ENCODE measurements around the gene UST. TPM values are rescaled to one million over a fixed set of nuclear protein-coding genes. Genes with fewer than 3 reads are reported as not detected.

The UST gene
- total RNA-seq, 1 experiment from 2014 or later, result 32.1 TPM

- ChIA-PET POLR2A (no interaction called here), CTCF (interaction anchor here (0.6 to 7.7 kb wide), 2 partner anchors 270 to 392 kb away, joined by 3 to 40 read pairs; no protein-coding TSS in a partner anchor)
- H3K9me3 Mint-ChIP-seq, result no peaks in the 10 kb centered on the region
- peaks cover 88% of the 10 kb centered on the region for H3K4me1 Mint-ChIP-seq
- no peak overlapping the region for H3K4me3 Mint-ChIP-seq
- H3K36me3 Mint-ChIP-seq, result peaks cover 23% of the 10 kb centered on the region
- H3K27me3 Mint-ChIP-seq (ENCODE audit: low read depth), result no peaks in the 10 kb centered on the region
- DNase-seq (ENCODE audit: low spot score) (no peak), ATAC-seq (no peak)
- TF ChIP-seq GABPB1 (CRISPR knock-in tag; IDR thresholded peaks at IDR 0.05) (peak; percentile 42; the same call in 1 of the 2 replicates), E2F5 (CRISPR knock-in tag; IDR thresholded peaks at IDR 0.05) (no peak)
- peak overlapping the region; percentile 90 for H3K27ac Mint-ChIP-seq
Observed at GRCh38 chr6:148969603-148970061, 222.8 kb downstream of the UST start.

- Mint-ChIP-seq H3K4me1 (peaks cover 85% of the 10 kb centered on the region), H3K4me3 (no peak overlapping the region), H3K27me3 (ENCODE audit: low read depth) (no peaks in the 10 kb centered on the region), H3K36me3 (peaks cover 17% of the 10 kb centered on the region), H3K9me3 (no peaks in the 10 kb centered on the region), H3K27ac (peak overlapping the region; percentile 88)
- POLR2A ChIA-PET, result no interaction called here
- CTCF ChIA-PET, result interaction anchor here (7.7 kb wide), 1 partner anchor 393 kb away, joined by 40 read pairs; no protein-coding TSS in a partner anchor
- DNase-seq (ENCODE audit: low spot score) (no peak), ATAC-seq (no peak)
- no peak for TF ChIP-seq SMAD3 (CRISPR knock-in tag; IDR thresholded peaks at IDR 0.05; ENCODE audit: borderline replicate concordance)
- no peak for TF ChIP-seq CREB1 (CRISPR knock-in tag; IDR thresholded peaks at IDR 0.05)
- TF ChIP-seq SP1 (CRISPR knock-in tag; conservative IDR thresholded peaks at IDR 0.05), result no peak
- TF ChIP-seq JAZF1 (CRISPR knock-in tag; IDR thresholded peaks at IDR 0.05), result no peak
- no peak for TF ChIP-seq ELF4 (CRISPR knock-in tag; IDR thresholded peaks at IDR 0.05; ENCODE audit: low read depth)
- no peak for TF ChIP-seq CREM (CRISPR knock-in tag; IDR thresholded peaks at IDR 0.05)
- no peak for TF ChIP-seq ZNF263 (CRISPR knock-in tag; IDR thresholded peaks at IDR 0.05; ENCODE audit: low read depth)
- no peak for TF ChIP-seq ZNF396 (CRISPR knock-in tag; IDR thresholded peaks at IDR 0.05; ENCODE audit: borderline replicate concordance)
- no peak for TF ChIP-seq ESRRA (CRISPR knock-in tag; IDR thresholded peaks at IDR 0.05; ENCODE audit: borderline replicate concordance)
- TF ChIP-seq ZNF317 (CRISPR knock-in tag; IDR thresholded peaks at IDR 0.05; ENCODE audit: borderline replicate concordance, low read depth), result no peak
- no peak for TF ChIP-seq CDX4 (CRISPR knock-in tag; IDR thresholded peaks at IDR 0.05; ENCODE audit: borderline replicate concordance)
Observed at GRCh38 chr6:148971031-148971927, 224.4 kb downstream of the UST start.

GRCh38 chr6:148972481-148972880 is 225.7 kb downstream of the UST start:
- peak overlapping the region; percentile 1; the same call in 1 of the 2 replicates for H3K4me3 Mint-ChIP-seq
- no peaks in the 10 kb centered on the region for H3K27me3 Mint-ChIP-seq (ENCODE audit: low read depth)
- peak overlapping the region; percentile 88 for H3K27ac Mint-ChIP-seq
- TF ChIP-seq MAX (CRISPR knock-in tag; IDR thresholded peaks at IDR 0.05) (peak; percentile 87; the same call in 1 of the 2 replicates), EMX1 (CRISPR knock-in tag; IDR thresholded peaks at IDR 0.05) (no peak), FOXJ3 (CRISPR knock-in tag; IDR thresholded peaks at IDR 0.05; ENCODE audit: borderline replicate concordance) (no peak), ESRRA (CRISPR knock-in tag; IDR thresholded peaks at IDR 0.05; ENCODE audit: borderline replicate concordance) (no peak), ZNF671 (CRISPR knock-in tag; IDR thresholded peaks at IDR 0.05) (0 out of 2 replicates have a peak, but pooled peaks have one; percentile 2), ZNF138 (CRISPR knock-in tag; conservative IDR thresholded peaks at IDR 0.05) (no peak), NR1H2 (CRISPR knock-in tag; IDR thresholded peaks at IDR 0.05) (no peak), ZNF532 (CRISPR knock-in tag; IDR thresholded peaks at IDR 0.05; ENCODE audit: borderline replicate concordance) (no peak), ZSCAN18 (CRISPR knock-in tag; IDR thresholded peaks at IDR 0.05) (no peak), ZNF232 (CRISPR knock-in tag; IDR thresholded peaks at IDR 0.05) (peak; percentile 77; the same call in 1 of the 2 replicates), ATF1 (CRISPR knock-in tag; IDR thresholded peaks at IDR 0.05) (no peak), ZNF121 (CRISPR knock-in tag; IDR thresholded peaks at IDR 0.05) (0 out of 2 replicates have a peak, but pooled peaks have one; percentile 27)

More at GRCh38 chr6:148972481-148972880, 225.7 kb downstream of the UST start:
- ChIA-PET CTCF (interaction anchor here (0.6 to 7.7 kb wide), 9 partner anchors 17 to 830 kb away, joined by 3 to 40 read pairs (median 4); no protein-coding TSS in a partner anchor), POLR2A (interaction anchor here (0.6 kb wide), 1 partner anchor 18 kb away, joined by 3 read pairs; no protein-coding TSS in a partner anchor)
- Mint-ChIP-seq H3K4me1 (peaks cover 73% of the 10 kb centered on the region), H3K9me3 (no peaks in the 10 kb centered on the region), H3K36me3 (peaks cover 13% of the 10 kb centered on the region)
- ATAC-seq, result peak; percentile 93
- peak; percentile 95 for DNase-seq (ENCODE audit: low spot score)

Measured in WTC11 (cell line).